COLO829 (cell line): ENCODE results near the gene NRBF2.
"Not testable (repeated sequence)": the region's sequence is repeated elsewhere in the genome, so short reads cannot be mapped to it uniquely, and the experiment has no call there.

Experiments
- DNase-seq: peaks from one replicate; pipeline ENCODE4 v3.0.0; 2012; ENCODE audit warnings: low spot score

Gene NRBF2

DNA sequence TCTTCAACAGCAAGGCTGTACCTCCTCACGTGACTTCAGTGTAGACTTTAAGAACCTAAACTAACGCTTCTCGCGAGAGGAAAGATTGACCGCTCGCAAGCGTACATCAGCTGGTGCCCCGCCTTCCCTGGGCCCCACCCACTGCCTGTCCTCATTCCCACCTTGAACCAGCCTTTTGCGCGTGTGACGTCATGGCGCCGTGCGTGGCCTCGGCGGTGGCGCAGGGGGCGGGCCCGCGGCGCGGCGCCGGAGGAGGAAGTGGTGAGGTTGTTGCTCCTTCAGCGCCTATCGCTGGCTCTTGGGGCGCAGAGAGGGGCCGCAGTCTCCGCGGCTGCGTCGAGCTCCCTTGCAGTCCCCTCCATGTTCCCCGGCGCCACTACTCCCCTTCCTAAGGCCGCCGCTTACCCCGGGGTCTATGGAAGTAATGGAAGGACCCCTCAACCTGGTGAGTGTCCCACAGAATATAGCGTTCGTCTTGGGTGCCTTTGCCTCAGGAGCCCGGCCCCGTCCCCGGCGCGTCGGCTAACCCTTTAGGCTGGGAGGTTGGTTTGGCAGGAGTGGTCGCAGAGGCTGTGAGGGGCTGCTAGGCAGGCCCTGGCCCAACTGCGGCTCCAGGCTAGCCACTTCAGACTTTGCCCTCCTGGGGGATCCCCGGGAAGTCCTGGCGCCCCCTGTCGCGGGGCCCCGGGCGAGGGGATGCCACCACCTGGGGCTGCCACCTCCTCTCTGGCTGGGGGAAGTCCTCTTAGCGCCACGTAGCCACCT is at the start of gene NRBF2:
Gene NRBF2, plus strand, starts transcription at position 273 of the 765 bp plus-strand sequence. Its CDS starts 143 bp downstream, at position 416.
- DNase-seq, result peak; percentile 85

DNA sequence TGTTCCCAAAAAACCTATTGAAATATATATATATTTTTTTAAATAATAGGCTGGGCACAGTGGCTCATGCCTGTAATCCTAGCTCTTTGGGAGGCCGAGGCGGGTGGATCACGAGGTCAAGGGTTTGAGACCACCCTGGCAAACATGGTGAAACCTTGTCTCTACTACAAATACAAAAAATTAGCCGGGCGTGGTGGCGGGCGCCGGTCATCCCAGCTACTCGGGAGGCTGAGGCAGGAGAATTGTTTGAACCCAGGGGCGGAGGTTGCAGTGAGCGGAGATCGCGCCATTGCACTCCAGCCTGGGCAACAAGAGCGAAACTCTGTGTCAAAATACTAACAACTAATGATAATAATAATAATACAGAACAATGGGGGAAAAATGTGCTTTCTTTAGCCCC is 49.7 kb upstream of the NRBF2 start:
- DNase-seq, result not testable (repeated sequence)

DNA sequence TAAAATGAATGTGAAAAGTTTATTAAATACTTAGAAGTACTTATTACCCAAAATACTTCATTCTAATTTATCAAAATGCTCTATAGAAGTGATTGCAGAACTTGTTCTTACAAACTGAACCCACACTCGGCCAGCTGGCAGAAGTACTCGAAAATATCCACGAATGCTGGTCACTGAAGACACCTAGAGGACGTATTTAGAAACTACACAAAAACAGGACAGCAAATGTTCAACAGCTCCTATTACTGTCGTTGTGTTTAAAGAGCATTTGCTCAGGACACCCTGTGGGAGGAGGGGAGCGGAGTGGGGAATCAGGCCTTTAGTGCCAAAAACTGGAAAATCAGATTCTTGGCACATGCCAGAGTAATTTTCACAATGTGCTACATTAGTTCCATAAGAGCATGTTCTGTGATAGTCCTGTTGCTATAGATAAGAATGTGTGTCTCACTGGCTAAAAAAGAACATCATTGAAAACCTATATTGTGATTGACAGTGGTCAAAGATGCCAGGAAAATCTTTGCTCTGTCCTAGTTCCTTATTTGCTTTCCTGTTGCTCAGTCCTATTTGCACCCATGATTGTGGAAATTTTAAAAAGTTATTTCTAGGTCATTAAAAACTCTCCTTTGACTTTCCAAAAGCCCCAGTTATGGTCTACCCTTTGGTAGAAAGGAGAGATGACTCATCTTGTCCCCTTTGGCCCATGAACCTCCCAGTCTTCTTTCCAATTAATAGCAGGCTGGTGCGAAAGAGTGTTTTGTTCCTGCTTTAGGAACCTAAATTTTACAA is 49.0 kb upstream of the NRBF2 start:
- DNase-seq, result peak; percentile 23

DNA sequence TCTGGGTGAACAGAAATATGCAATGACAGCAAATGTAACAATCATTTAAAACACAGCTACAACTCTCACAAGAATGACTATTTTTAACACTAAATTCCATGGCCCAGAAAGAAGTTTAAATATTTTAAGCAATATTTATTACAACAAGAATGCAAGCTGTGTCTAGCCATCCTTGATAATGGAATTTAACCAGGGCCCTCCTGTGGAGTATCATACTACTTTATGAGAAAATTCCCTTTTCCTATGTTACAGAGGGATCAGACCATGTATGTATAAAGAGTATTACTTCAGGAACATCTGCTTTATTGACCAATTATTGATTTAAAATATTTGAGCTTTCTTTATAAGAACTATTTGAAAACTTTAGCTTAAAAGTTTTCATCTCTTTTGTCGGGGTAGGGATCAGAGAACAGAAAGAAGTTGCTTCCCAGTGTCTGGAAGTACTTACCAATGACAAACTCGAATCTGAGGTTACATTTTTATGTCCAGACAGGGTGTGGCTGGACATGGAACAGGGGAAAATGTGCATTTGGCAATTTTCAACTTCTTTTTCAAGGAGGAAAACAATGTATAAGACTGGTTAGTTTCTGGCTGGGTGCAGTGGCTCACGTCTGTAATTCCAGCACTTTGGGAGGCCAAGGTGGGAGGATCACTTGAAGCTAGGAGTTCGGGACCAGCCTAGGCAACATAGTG is 48.3 kb upstream of the NRBF2 start:
- DNase-seq, result no peak

DNA sequence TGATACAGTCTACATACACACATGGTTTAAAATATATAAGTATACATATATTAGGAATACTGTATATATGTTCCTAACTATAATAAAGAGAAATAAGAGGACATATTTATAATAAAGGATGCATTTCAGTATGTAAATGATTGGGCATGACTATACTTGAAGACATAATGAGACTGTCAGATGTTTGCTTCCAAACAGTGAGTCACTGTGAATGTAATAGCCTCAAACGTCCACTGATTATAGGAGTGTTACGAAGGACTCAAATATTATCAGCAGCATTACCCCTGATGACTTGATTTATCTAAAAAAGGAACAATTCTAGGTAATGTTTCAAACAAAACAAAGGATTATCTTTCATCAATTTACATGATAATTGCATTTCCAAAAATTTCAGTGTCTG is 39.9 kb upstream of the NRBF2 start:
- DNase-seq, result no peak

DNA sequence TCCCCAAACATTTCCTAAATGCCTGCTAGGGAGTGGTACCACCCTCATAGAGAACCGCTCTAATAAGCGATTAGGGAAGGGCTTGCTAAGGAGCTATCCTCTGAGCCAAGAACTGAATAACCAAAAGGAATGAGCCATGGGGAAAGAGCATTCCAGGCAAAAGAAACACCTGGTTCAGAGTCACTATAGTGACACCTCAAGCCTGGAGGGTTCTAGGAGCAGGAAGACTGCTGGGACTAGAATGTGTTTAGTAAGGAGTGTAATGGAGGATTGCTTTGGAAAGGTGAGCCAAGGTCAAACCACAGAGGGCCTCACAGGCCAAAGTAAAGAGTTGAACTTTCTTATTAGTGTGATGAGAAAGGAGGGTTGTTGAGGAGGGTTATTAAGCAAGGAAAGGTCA is 38.7 kb upstream of the NRBF2 start:
- no peak for DNase-seq

DNA sequence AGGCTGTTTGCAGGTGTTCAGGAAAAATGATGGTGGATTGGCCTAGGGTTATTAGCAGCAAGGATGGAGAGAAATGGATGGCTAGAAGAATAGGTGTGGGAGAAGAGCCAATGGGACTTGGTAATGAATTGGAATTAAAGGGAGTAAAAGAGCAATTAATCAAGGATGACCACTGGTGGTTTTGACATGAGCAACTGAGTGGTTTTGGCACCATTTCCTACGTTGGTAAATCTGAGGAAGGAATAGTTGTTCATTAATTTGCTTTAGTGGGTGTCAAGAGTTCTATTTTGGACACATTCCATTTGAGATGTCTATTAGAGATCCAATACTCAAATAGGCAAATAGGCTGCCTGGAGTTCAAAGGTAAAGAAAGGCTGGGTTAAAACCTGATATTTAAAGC is 38.2 kb upstream of the NRBF2 start:
- no peak for DNase-seq

DNA sequence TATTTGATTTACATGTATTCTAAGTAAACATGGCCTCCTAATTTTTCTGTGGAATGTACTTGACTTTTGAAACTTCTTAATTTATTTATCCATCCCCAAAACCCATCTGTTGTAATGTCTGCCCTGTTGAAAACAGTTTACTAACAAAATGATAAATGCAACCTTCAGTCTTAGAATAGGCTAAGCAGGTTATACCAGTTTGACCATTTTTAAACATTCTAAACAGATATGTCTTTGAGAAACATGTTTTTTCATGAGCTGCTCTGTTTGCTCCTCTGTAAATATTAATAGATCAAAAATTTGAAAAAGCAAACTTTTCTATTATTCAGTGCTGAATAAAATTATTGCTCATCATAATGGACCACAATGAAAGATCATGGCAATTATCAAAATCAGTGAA is 33.4 kb upstream of the NRBF2 start:
- DNase-seq, result no peak

DNA sequence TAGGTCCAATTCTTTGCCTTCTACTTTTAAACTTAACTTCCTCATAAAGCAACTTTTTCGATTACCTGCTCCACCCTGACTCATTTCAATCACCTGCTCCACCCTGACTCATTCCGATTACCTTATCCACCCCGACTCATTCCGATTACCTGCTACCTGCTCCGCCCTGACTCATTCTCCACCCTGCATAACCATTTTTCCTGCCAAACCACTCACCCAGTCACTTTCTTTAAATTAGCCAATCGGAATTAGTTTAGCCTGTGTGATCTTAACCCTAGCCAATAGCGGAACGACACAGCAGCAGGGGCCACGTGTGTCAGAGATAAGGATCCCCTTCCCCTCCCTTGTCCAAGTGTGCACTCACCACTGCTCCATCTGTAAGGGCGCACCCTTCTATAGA is 32.0 kb upstream of the NRBF2 start:
- not testable (repeated sequence) for DNase-seq

DNA sequence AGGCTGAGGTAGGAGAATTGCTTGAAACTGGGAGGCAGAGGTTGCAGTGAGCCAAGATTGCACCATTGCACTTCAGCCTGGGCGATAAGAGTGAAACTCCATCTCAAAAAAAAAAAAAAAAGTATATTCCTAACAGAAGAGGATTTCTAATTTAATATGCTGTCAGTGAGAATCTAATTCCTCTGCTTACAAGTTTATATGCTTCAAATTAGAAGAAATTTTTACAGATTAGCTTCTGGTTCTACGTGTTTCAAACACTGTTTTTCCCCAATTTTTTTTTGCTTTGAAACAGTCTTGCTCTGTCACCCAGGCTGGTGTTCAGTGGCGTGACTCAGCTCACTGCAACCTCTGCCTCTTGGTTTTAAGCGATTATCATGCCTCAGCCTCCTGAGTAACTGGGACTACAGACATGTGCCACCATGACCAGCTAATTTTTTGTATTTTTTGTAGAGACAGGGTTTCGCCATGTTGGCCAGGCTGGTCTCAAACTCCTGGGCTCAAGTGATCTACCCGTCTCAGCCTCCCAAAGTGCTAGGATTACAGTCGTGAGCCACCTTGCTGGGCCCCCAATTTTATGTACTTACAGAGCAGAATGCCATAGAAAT is 30.7 kb upstream of the NRBF2 start:
- DNase-seq, result not testable (repeated sequence)

DNA sequence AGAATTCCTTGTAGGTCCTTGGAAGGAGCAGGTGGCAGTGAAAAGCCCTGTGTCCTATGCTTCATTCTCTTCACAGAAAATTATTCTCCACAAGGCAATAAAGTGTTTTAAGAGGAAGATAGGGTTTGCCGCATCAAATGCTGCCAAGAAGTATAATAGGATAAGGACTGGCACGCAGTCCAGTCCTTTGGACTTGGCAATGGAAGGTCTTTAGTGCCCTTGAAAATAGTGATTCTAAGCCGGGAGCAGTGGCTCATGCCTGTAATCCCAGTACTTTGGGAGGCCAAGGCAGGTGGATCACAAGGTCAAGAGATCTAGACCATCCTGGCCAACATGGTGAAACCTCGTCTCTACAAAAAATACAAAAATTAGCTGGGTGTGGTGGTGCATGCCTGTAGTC is 29.9 kb upstream of the NRBF2 start:
- DNase-seq, result not testable (repeated sequence)

DNA sequence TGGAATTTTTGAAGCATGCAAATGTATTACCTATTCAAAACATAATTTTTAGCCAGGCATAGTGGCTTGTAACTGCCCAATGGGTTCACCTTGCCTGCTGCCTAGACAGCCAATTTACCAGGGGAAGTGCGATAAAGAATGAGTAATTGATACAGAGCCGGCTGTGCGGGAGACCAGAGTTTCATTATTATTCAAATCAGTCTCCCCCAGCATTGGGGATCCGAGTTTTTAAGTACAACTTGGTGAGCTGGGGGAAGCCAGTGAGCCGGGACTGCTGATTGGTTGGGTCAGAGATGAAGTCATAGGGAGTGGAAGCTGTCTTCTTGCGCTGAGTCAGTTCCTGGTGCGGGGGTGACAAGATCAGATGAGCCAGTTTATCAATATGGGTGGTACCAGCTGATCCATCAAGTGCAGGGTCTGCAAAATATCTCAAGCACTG is 29.1 kb upstream of the NRBF2 start:
- no peak for DNase-seq

DNA sequence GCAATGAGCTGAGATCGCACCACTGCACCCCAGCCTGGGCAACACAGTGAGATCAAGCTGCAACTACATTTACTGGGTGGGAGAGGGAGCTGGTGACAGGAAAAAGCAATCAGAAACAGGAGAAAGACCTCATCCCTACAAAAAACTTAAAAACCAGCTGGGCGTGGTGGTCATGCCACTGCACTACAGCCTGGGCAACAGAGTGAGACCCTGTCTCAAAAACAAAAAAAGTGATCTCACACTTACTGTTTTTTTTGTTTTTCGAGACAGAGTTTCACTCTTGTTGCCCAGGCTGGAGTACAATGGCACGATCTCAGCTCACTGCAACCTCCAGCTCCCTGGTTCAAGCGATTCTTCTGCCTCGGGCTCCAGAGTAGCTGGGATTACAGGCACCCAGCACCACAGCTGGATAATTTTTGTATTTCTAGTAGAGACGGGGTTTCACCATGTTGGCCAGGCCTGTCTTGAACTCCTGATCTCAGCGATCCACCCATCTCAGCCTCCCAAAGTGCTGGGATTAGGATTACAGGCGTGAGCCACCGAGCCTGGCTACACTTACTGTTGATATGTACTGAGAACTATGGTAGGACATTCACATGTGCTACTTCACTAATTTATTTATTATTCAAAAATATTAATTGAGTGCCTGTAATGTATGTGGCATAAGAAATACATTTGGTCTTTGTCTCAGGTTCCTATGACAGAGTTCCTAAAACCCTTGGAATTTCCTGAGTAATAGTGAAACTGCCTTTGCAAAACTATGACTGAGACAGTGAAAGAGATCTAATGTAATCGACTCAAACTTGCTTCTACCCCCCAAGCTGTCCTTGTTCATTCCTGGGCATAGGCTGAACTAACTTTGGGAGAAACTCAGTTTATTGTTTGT is 27.7 kb upstream of the NRBF2 start:
- DNase-seq, result no peak

DNA sequence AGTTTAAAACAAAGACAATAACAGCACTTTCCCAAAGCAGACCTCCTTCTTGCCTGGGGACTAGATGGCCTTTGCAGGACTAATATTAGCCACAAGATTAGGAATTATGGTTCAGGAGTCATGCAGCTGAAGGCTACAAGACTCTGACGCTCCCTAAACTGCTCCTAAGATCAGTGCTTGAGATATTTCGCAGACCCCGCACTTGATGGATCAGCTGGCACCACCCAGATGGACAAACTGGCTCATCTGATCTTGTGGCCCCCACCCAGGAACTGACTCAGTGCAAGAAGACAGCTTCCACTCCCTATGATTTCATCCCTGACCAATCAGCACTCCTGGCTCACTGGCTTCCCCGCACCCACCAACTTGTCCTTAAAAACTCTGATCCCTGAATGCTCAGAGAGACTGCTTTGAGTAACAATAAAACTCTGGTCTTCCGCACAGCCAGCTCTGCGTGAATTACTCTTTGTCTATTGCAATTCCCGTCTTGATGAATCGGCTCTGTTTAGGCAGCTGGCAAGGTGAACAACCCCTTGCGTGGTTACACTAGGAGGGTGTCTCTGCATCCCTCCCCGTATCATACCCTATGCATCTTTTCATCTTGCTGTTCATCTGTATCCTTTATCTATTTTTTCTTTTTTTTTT is 26.9 kb upstream of the NRBF2 start:
- no peak for DNase-seq

DNA sequence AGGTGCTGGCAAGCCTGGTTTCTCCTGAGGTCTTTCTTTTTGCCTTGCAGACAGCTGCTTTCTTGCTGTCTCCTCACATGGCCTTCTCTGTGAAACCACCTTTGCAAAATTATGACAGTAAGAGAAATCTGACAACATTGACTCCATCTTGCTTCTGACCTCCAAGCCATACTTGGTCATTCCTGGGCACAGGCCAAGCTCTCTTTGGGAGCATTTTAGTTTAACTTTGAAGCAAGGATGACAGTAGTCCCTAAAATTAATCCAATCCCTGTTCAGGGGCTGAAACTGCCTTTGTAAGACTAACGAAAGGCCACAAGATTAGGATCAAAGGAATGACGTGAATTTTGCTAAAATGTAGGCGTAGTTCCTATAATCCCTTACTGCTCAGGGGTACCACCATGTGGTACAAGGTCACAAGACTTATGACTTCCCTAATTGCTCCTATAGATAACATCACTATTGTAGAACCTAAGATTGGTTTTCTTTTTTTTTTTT is 25.1 kb upstream of the NRBF2 start:
- no peak for DNase-seq

DNA sequence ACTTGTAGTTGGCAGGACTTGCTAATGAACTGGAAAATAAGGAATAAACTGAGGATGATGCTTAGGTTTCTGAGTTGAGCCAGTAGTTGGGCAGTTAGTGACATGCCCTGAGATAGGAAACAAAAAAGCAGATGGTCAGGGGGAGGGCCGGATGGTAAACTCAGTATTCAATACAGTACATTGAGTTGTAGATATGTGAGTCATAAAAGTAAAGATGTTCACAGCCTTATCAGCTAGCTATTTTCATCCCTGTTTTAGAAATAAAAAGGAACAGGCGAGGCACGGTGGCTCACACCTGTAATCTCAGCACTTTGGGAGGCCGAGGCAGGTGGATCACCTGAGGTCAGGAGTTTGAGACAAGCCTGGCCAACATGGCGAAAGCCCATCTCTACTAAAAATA is 22.2 kb upstream of the NRBF2 start:
- DNase-seq, result no peak

DNA sequence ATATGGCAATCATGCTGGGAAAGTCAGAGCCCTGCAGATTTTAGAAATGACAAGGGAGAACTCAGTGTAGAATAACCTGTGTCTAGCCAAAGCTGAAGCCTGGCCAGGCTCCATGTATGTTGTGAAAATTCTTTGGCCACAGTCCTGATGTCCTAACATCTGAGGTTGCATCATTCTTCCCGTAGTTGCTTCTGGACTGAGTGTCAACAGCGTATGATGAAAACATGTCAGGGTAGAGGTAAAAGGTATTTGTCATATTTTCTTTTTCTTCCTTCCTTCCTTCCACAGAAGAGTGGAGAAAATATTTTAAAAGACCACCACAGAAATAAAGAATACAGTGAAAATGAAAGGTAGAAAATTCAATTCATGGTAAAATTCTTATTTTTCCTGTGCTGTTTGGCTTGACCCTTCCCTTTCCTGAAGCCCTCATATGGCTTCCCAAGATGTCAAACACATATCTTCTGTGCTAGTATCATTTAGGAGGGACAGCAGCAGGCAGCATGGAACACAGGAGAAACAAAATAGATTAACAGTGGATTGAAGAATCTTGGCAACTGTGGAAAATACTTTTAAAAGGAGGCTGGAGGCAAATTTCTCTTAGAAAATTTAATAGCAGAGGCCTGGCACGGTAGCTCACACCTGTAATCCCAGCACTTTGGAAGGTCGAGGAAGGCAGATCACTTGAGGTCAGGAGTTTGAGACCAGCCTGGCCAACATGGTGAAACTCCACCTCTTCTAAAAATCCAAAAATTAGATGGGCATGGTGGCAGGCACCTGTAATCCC is 18.9 kb upstream of the NRBF2 start:
- no peak for DNase-seq

DNA sequence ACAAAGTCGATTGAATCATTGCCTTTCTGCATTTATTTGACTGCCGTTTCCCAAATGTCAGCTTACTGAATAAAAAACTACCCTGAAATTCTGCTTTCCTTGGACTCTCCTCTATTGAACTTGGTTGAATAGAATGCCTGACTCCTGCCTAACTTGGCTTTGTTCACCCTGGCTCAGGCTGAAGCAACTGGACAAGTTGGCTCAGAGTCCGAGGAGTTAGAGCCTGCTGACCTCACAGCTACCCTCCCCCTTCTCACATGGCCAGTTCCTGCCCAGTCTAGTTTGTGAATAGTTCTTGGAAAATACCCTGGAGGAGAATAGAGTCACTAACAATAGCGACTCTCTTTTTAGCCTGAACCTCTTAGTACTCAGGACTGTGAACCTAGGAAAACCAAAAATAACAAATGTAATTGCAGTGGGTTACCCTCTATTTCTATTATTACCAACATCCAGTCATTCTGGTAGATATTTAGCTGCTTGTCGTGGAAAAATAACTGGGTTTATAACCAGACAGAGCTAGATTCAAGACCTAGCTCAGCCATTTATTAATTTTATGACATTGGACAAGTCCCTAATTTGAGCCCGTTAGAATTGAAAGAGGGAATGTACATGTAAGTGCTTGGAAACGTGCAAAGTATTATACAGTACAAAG is 17.3 kb upstream of the NRBF2 start:
- peak; percentile 81 for DNase-seq

DNA sequence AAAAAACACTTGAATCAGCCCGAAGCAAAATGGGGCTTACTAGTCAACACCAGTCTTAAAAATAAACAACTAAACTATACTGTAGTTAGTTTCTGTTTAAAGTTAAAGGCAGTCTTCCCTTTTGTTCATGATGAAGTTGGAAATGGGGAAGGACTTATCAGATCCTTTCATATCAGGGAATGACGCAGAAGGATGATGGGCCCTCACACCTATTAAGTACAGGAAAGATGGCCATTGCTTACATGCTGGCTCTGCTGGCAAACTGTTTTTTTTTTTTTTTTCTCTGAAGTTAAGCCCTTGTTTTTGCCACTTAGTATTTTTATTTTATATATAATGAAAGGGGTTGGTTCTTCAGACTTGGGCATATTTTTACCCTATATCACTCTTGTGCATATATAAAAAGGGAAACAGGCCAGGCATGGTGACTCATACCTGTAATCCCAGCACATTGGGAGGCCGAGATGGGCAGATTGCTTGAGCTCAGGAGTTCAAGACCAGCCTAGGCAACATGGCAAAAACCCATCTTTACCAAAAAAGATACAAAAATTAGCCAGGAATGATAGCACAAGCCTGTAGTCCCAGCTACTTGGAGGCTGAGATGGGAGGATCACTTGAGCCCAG is 16.6 kb upstream of the NRBF2 start:
- DNase-seq, result no peak
